Kasumi-1 (cell line): ENCODE data around the gene HMGCLL1.

Source experiments
- DNase-seq, 2 experiments: peaks; one replicate each; lab custom pipeline; 2025; lab: John Stamatoyannopoulos, UW

HMGCLL1 gene

GRCh38 chr6:55443238-55444134 lies 135.5 kb downstream of the HMGCLL1 start:
- DNase-seq, result no peak

DNA sequence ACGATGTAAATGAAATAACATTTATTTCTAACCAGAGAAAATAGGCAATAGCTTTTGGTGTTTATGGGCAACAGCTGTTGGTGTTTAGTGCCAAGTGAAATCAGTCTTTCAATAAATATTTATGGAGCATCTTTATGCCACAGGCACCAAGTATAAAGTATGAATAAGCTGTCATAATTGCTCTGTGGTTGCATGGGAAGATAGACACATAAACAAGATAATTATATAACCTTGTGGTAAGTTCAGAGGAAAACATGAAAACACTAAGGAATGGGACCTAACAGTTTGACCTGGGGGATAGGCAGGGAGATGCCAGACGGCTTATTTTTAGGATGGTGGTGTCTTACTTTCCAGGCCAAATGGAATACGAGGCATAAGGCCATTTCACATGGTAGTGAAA lies 140.8 kb downstream of the HMGCLL1 start:
- DNase-seq, result no peak

- DNase-seq, result no peak
These were observed 141.9 kb downstream of the HMGCLL1 start for GRCh38 chr6:55437141-55437540.

GRCh38 chr6:55433446-55434130 lies 145.4 kb downstream of the HMGCLL1 start:
- no peak for DNase-seq

- DNase-seq, result no peak
These were observed 155.1 kb downstream of the HMGCLL1 start for GRCh38 chr6:55423933-55424332.

DNA sequence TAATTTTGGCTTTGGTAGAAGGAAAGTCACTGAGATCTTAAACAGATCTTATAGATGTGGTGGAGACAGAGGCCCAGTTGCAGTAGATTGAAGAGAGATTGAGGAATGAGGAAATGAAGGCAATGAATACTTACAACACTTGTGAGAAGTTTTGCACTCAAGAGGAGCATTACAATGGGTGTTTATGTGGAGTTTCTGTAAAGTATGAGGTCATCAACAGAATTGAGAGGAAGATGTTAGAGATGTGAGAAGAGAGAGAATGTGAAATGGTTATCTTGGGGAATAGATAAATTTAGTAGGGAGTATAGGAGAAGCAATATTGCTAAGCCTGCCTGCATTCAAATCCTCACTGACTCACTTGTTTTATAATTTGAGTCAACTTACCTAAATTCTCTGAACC lies 168.3 kb downstream of the HMGCLL1 start:
- no peak for DNase-seq

- no peak for DNase-seq
These were observed 173.3 kb downstream of the HMGCLL1 start for GRCh38 chr6:55405474-55406235.

- DNase-seq, result no peak
These were observed 179.6 kb downstream of the HMGCLL1 start for GRCh38 chr6:55399351-55399750.

- no peak for DNase-seq
These were observed 181.0 kb downstream of the HMGCLL1 start for GRCh38 chr6:55397986-55398385.

DNA sequence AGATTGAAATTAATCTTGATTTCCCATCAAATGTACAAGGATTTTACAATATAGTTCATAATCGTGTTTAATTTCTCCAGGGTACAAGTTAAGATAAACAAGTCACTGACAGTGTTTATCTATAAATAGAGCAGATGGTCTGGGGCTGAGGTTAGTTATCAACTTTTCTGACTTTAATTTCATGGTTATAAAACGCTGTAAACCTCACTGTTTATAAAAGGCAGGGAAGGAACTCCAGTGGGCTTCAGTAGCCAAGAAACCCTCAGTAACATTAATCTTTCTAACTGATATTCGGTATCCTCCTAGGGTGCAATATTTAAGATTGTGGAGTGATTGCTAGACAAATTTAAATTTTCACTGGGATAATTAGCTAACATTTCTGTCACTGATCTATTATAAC lies 183.1 kb downstream of the HMGCLL1 start:
- DNase-seq, result no peak

- no peak for DNase-seq
These were observed 190.8 kb downstream of the HMGCLL1 start for GRCh38 chr6:55388211-55388610.
